HG03565 (cell line): ENCODE data around the gene NACC1.
A peak's percentile ranks its signal among the peaks of the same experiment; 100 is the strongest.

Experiments used
- ATAC-seq: cut with Tn5 transposase; IDR thresholded peaks from one replicate; pipeline ENCODE4 v1.9.1; 2021; ENCODE audit warnings: mild to moderate bottlenecking, moderate library complexity; ENCODE audit not compliant: unreplicated experiment

Gene NACC1

GRCh38 chr19:13099073-13099999, 18.7 kb upstream of the NACC1 start:
- ATAC-seq: no peak

- ATAC-seq: no peak
These were observed 18.0 kb upstream of the NACC1 start for GRCh38 chr19:13100031-13100588.

GRCh38 chr19:13100841-13101589, 17.0 kb upstream of the NACC1 start:
- no peak for ATAC-seq

- ATAC-seq: no peak
These were observed 16.3 kb upstream of the NACC1 start for GRCh38 chr19:13101590-13102415.

- no peak for ATAC-seq
These were observed 15.7 kb upstream of the NACC1 start for GRCh38 chr19:13102416-13102665.

- ATAC-seq: peak; percentile 38
These were observed 15.1 kb upstream of the NACC1 start, which contains the start of gene LYL1 for GRCh38 chr19:13102666-13103580. TSS of gene LYL1 (minus strand) at chr19:13102858. CDS start at chr19:13101171, 1,687 bp downstream.

GRCh38 chr19:13103581-13104359, 14.3 kb upstream of the NACC1 start:
- no peak for ATAC-seq

GRCh38 chr19:13104360-13104847, 13.7 kb upstream of the NACC1 start:
- no peak for ATAC-seq

- no peak for ATAC-seq
These were observed 13.0 kb upstream of the NACC1 start for GRCh38 chr19:13104848-13105711.

- no peak for ATAC-seq
These were observed 8.5 kb upstream of the NACC1 start for GRCh38 chr19:13109361-13110098.

- no peak for ATAC-seq
These were observed 7.9 kb upstream of the NACC1 start for GRCh38 chr19:13110099-13110610.

GRCh38 chr19:13112555-13112954, 5.5 kb upstream of the NACC1 start:
- ATAC-seq: no peak

- no peak for ATAC-seq
These were observed 2.2 kb upstream of the NACC1 start for GRCh38 chr19:13115936-13116281.

- ATAC-seq: no peak
These were observed 1.5 kb upstream of the NACC1 start, which contains the start of gene TRMT1 for GRCh38 chr19:13116282-13117175. TSS of gene TRMT1 (minus strand) at chr19:13116740. CDS start at chr19:13116399, 341 bp downstream.

- ATAC-seq: no peak
These were observed 790 bp upstream of the NACC1 start for GRCh38 chr19:13117176-13117771.
